ENCODE data around the gene C12orf57. TPM values are rescaled to one million over a fixed set of nuclear protein-coding genes. Genes with fewer than 3 reads are reported as not detected.

C12orf57 gene
- total and polyA plus RNA-seq, 9 of the 15 experiments (the other 6 are each of a cell fraction or from before 2014, with no cell fraction given): 26.7 to 191 (median 107) TPM

DNA sequence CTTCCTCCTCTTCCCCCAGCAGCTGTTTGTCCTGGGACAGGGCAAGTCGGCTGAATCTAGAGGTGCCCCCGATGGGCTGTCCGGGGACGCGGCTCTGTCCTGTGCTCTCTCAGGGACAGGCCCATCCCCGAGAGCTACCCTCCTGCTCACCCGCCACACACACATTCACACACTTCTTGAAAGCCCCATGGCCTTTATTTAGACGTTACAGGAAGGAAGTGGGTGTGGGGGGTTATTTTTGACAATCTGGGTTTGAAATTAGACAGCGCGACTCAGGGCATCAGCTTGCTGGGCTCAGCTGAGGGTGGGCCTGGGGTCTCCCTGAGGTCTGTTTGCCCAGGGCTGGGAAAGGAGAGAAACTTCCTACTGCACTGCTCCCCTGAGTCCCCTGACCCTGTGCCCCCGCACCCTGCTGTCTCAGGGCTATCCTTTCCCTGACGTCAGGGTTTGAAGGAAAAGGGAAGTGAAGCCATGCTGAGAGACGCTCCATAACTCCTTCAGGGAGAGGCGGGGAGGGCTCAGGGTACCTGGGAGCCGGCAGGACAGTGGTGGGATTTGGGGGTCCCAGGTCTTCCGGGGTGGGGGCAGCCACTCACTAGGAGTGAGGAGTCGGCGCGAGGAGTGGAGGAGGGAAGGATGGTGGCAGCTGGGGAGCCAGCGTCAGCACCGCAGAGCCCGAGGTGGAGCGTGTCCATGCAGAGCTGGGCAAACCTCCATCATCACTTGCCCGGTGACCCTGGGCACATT is 15.4 kb downstream of the C12orf57 start:
- Histone ChIP-seq H3K27ac (ENCODE audit: extremely low read depth, low read depth, low read length) (no peak overlapping the region), H3K36me3 (ENCODE audit: control insufficient read depth, insufficient read depth, low read length) (no peaks in the 10 kb centered on the region), H3K79me2 (ENCODE audit: control insufficient read depth, insufficient read depth, low read length) (peaks cover 10% of the 10 kb centered on the region; the same call in 2 of the 3 replicates), H3K4me2 (ENCODE audit: insufficient read depth, low read length) (no peak overlapping the region), H3K4me1 (replicated peaks in 1 of 2; ENCODE audit: control insufficient read depth in 2 of 2, insufficient read depth in 2 of 2, low read length in 2 of 2) (peaks cover 28 to 70% of the 10 kb centered on the region in 2 experiments), H3K4me3 (no peak overlapping the region), H3K27me3 (ENCODE audit: control insufficient read depth in 2 of 2, insufficient read depth in 2 of 2, low read length in 2 of 2) (no peaks in the 10 kb centered on the region), H3K9me3 (replicated peaks; ENCODE audit: control insufficient read depth, insufficient read depth, low read depth, low read length) (no peaks in the 10 kb centered on the region), H3K9ac (ENCODE audit: insufficient read depth in 1 of 2, low read depth in 2 of 2, low read length in 2 of 2) (peak overlapping the region in 1 of 2 experiments; percentile 61; a peak in 1 of 4 replicates), H4K20me1 (replicated peaks; ENCODE audit: control insufficient read depth, insufficient read depth, low read length) (no peaks in the 10 kb centered on the region), H2AFZ (ENCODE audit: low read depth, low read length) (no peak overlapping the region), H3K9me1 (ENCODE audit: control insufficient read depth, insufficient read depth, low read length) (no peaks in the 10 kb centered on the region)
- BruUV-seq (replicated peaks): no TSS peak
- intact Hi-C loops (cut with micrococcal nuclease) (no loop called here), in situ Hi-C loops (cut with MboI) (no loop called here)
- CTCF ChIA-PET (ENCODE audit: low intra/inter-chr PET ratio): interaction anchor here (1.4 kb wide), 1 partner anchor 36 kb away, joined by 4 read pairs; no protein-coding TSS in a partner anchor
- WGBS (ENCODE audit: insufficient coverage, low coverage, missing lambda C conversion rate): 65% methylated on average over 18 of the region's 24 CpGs
- POLR2A ChIA-PET: interaction anchor here (0.7 to 8.0 kb wide), 2 partner anchors 14 to 90 kb away, joined by 4 to 98 read pairs; partner anchors contain the start of genes C12orf57 and RNU7-1
- ATAC-seq: no peak
- no peak for DNase-seq (ENCODE audit: extremely low read depth in 1 of 4, low spot score in 3 of 4)
- 0 out of 2 replicates have a peak, but pooled peaks have one; percentile 5 for TF ChIP-seq POLR2G (IDR thresholded peaks at IDR 0.05; ENCODE audit: low read depth, low read length)
- TF ChIP-seq SRSF9 (IDR thresholded peaks at IDR 0.05; ENCODE audit: borderline replicate concordance, low read depth, low read length): no peak
- TF ChIP-seq CREM (IDR thresholded peaks at IDR 0.05; ENCODE audit: low read depth): peak; percentile 33; the same call in 1 of the 2 replicates
- peak; percentile 87 for TF ChIP-seq SPI1 (IDR thresholded peaks at IDR 0.05; ENCODE audit: borderline replicate concordance, low read depth, low read length)
- no peak for FAIRE-seq
